GM19193 (cell line): ENCODE measurements around the gene CCDC9B.

Experiments
- POLR2A ChIP-seq: IDR thresholded peaks from 4 replicates; pipeline ENCODE4 v1.6.1; 2011; ENCODE audit not compliant: insufficient read depth, insufficient read length; ENCODE audit errors: extremely low read depth

The CCDC9B gene

GRCh38 chr15:40354408-40355171 lies 13.9 kb upstream of the CCDC9B start:
- TF ChIP-seq POLR2A = no peak

DNA sequence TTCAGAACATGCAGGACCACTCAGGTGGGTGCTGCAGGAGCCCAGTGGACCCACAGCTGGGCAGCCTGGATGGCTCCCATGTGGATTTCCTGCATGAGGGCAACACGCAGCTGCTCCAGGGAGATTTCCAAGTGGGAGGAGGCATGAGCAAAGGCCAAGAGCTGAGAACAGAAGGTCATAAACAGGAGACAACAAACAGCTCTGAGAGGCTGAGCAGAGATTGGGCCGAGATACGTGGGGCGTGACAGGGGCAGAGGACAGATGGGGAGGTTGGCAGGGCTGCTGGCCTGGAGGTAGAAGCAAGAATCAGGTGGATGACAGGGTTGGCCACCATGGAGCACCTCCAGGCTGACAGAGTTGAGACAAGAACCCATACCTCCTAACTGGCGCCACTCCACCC lies 13.0 kb upstream of the CCDC9B start:
- no peak for TF ChIP-seq POLR2A

DNA sequence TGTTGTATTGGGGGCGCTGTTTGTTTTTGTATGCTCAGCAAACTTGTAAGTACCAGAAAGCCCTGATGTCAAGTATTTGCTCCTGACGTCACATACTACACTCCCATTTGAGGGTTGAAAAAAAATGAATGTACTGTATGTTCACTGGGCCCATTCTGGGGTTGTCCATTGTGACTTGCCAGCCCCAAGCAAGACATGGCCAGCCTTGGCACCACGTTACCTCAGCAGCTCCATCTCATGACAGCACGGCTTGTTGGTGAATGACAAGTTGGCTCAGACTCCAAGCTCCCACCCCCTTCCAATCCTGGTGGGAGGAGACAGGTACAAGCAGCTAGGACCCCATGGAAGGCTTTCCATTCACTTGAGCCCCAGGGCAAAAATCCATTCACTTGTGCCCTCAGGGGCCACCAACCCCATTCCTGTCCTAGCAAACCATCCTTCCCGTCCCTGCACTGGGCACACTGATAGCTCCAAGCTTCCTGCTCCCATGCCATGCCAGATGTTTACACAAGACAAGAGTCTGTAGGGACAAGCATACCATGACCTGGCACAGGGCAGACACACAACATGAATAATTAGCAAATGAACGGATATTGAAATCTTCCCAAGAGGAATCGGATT lies 11.7 kb upstream of the CCDC9B start:
- no peak for TF ChIP-seq POLR2A

GRCh38 chr15:40349163-40349562 lies 8.4 kb upstream of the CCDC9B start:
- no peak for TF ChIP-seq POLR2A

DNA sequence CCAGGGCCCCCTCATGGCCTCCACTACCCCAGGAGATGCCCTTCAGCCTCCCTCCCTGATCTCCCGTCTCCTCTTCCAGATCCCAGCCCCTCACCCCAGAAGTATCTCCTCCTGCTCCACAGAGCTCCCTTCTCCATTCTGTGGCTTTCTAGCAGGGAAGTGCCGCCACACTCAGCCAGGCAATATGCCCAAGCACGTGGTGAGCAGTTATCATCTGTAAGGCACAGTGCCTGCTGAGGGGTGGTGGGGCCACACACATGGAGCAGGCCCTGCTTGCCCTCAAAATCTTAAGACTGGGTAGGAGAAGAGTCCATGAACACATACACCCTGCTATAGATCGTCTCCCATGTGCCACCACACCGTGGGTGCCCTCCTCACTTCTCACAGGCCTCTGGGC lies 7.7 kb upstream of the CCDC9B start:
- TF ChIP-seq POLR2A = no peak

GRCh38 chr15:40347559-40348473 lies 7.1 kb upstream of the CCDC9B start:
- no peak for TF ChIP-seq POLR2A

- TF ChIP-seq POLR2A = no peak
These were observed 6.1 kb upstream of the CCDC9B start for GRCh38 chr15:40346579-40347558.

GRCh38 chr15:40345867-40346578 lies 5.3 kb upstream of the CCDC9B start:
- TF ChIP-seq POLR2A = no peak

DNA sequence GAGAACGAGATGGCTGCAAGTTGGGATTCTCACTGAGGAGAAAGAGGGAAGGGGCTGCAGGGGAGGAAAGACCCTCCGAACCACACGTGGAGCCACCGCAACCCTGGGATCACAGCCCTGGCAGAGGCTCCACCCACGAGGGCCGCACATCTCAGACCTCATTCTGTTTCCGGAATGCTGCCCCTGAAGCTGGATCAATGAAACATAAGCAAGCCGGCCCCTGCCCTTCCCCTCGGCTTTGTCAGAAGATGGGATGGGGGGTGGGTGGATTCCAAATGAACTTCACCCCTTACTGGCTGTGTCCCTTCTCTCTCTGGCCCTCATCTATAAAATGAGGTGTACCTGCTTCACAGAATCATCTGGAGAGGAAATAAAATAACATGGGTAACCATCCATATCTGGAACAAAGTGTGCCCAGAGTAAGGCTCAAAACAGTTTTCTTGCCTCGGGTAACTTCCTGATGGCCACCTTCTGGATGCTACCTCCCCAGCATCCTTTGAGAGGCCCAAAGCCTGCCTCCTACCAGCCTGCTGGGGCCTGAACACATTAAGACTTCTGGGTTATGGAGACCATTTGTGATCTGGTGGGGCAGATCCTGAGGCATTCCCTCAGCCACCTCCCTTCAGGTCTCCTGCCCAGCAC lies 4.6 kb upstream of the CCDC9B start:
- no peak for TF ChIP-seq POLR2A

GRCh38 chr15:40344631-40345120 lies 3.9 kb upstream of the CCDC9B start:
- TF ChIP-seq POLR2A = no peak

DNA sequence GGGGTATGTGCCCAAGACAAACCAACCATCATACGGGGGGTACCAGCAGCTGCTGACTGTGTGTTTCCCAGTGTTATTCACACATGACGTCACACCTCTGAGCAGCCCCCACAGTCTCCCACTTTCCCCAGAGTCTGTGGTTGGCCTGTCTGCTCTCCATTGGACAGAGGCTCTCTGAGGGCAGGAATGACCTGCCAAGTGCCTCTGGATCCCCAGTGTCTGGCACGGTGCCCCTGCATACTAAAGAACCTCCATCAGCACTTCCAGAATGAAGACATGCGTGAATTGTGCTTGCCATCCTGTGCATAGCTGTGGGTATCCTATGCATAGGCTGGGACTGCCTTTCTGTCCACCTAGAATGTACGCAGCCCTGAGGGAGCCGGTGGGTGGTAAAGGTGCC lies 3.5 kb upstream of the CCDC9B start:
- no peak for TF ChIP-seq POLR2A

GRCh38 chr15:40343512-40343911 lies 2.8 kb upstream of the CCDC9B start:
- TF ChIP-seq POLR2A = no peak
